HUES6 (cell line): ENCODE results near the gene TBKBP1.

Experiments
- H3K27ac ChIP-seq: 2 replicates; pipeline ENCODE4 v1.7.0; 2013; ENCODE audit warnings: low read depth, mild to moderate bottlenecking, low read length, inconsistent platforms
- H3K27me3 ChIP-seq: 2 replicates; pipeline ENCODE4 v1.6.1; 2013; ENCODE audit warnings: low read length; ENCODE audit not compliant: control insufficient read depth, insufficient read depth
- H3K36me3 ChIP-seq: 2 replicates; pipeline ENCODE4 v1.6.1; 2013; ENCODE audit warnings: low read length; ENCODE audit not compliant: control insufficient read depth, insufficient read depth
- H3K4me1 ChIP-seq: 2 replicates; pipeline ENCODE4 v1.6.1; 2013; ENCODE audit warnings: low read length; ENCODE audit not compliant: control insufficient read depth, insufficient read depth
- H3K4me3 ChIP-seq: 2 replicates; pipeline ENCODE4 v1.5.1; 2013; ENCODE audit warnings: low read depth, low read length
- H3K9ac ChIP-seq: one replicate; pipeline ENCODE4 v1.6.1; 2013; ENCODE audit warnings: mild to moderate bottlenecking, low read length
- H3K9me3 ChIP-seq: 2 replicates; pipeline ENCODE4 v1.6.1; 2013; ENCODE audit warnings: low read depth, low read length; ENCODE audit not compliant: control insufficient read depth, insufficient read depth

TBKBP1 gene

GRCh38 chr17:47692137-47692894, 1.6 kb upstream of the TBKBP1 start:
- Histone ChIP-seq H3K27ac (no peak overlapping the region), H3K9ac (no peak overlapping the region), H3K4me1 (peaks cover 41% of the 10 kb centered on the region), H3K27me3 (no peaks in the 10 kb centered on the region), H3K36me3 (peaks cover 3% of the 10 kb centered on the region; the same call in 1 of the 2 replicates), H3K4me3 (peak overlapping the region; percentile 2; the same call in 1 of the 2 replicates), H3K9me3 (no peaks in the 10 kb centered on the region)

GRCh38 chr17:47692895-47693730, 848 bp upstream of the TBKBP1 start:
- H3K36me3 ChIP-seq, result peaks cover 3% of the 10 kb centered on the region; the same call in 1 of the 2 replicates
- H3K9me3 ChIP-seq, result no peaks in the 10 kb centered on the region
- peak overlapping the region; percentile 81 for H3K4me3 ChIP-seq
- H3K27me3 ChIP-seq, result no peaks in the 10 kb centered on the region
- H3K9ac ChIP-seq, result peak overlapping the region; percentile 46
- H3K27ac ChIP-seq, result 0 out of 2 replicates have a peak overlapping the region, but pooled peaks have one; percentile 50
- H3K4me1 ChIP-seq, result peaks cover 33% of the 10 kb centered on the region

GRCh38 chr17:47694581-47695428, 844 bp downstream of the TBKBP1 start:
- peak overlapping the region; percentile 81 for H3K4me3 ChIP-seq
- H3K9me3 ChIP-seq, result no peaks in the 10 kb centered on the region
- peak overlapping the region; percentile 76 for H3K9ac ChIP-seq
- H3K36me3 ChIP-seq, result peaks cover 3% of the 10 kb centered on the region; the same call in 1 of the 2 replicates
- peaks cover 32% of the 10 kb centered on the region for H3K4me1 ChIP-seq
- H3K27ac ChIP-seq, result peak overlapping the region; percentile 46; the same call in 1 of the 2 replicates
- no peaks in the 10 kb centered on the region for H3K27me3 ChIP-seq

- H3K9me3 ChIP-seq, result no peaks in the 10 kb centered on the region
- peaks cover 26% of the 10 kb centered on the region for H3K4me1 ChIP-seq
- H3K27ac ChIP-seq, result no peak overlapping the region
- H3K36me3 ChIP-seq, result peaks cover 3% of the 10 kb centered on the region; the same call in 1 of the 2 replicates
- H3K9ac ChIP-seq, result peak overlapping the region; percentile 76
- H3K4me3 ChIP-seq, result peak overlapping the region; percentile 81
- no peaks in the 10 kb centered on the region for H3K27me3 ChIP-seq
Observed at GRCh38 chr17:47695429-47696376, 1.7 kb downstream of the TBKBP1 start.

GRCh38 chr17:47696717-47697642, 3.0 kb downstream of the TBKBP1 start:
- peaks cover 3% of the 10 kb centered on the region; the same call in 1 of the 2 replicates for H3K36me3 ChIP-seq
- no peak overlapping the region for H3K4me3 ChIP-seq
- peaks cover 28% of the 10 kb centered on the region for H3K4me1 ChIP-seq
- no peak overlapping the region for H3K27ac ChIP-seq
- H3K27me3 ChIP-seq, result no peaks in the 10 kb centered on the region
- H3K9me3 ChIP-seq, result no peaks in the 10 kb centered on the region
- no peak overlapping the region for H3K9ac ChIP-seq

GRCh38 chr17:47697906-47698711, 4.1 kb downstream of the TBKBP1 start:
- Histone ChIP-seq H3K4me1 (peaks cover 19% of the 10 kb centered on the region), H3K27ac (no peak overlapping the region), H3K27me3 (no peaks in the 10 kb centered on the region), H3K9me3 (no peaks in the 10 kb centered on the region), H3K9ac (no peak overlapping the region), H3K4me3 (no peak overlapping the region), H3K36me3 (peaks cover 3% of the 10 kb centered on the region; the same call in 1 of the 2 replicates)

GRCh38 chr17:47698749-47699535, 5.0 kb downstream of the TBKBP1 start:
- Histone ChIP-seq H3K4me1 (peaks cover 15% of the 10 kb centered on the region), H3K4me3 (no peak overlapping the region), H3K9me3 (no peaks in the 10 kb centered on the region), H3K27me3 (no peaks in the 10 kb centered on the region), H3K36me3 (peaks cover 3% of the 10 kb centered on the region; the same call in 1 of the 2 replicates), H3K27ac (no peak overlapping the region), H3K9ac (no peak overlapping the region)

GRCh38 chr17:47699536-47699840, 5.5 kb downstream of the TBKBP1 start:
- peaks cover 15% of the 10 kb centered on the region for H3K4me1 ChIP-seq
- no peaks in the 10 kb centered on the region for H3K9me3 ChIP-seq
- H3K27me3 ChIP-seq, result no peaks in the 10 kb centered on the region
- H3K9ac ChIP-seq, result no peak overlapping the region
- H3K36me3 ChIP-seq, result peaks cover 3% of the 10 kb centered on the region; the same call in 1 of the 2 replicates
- no peak overlapping the region for H3K4me3 ChIP-seq
- H3K27ac ChIP-seq, result no peak overlapping the region
